Fibroblast of the aortic adventitia (primary cell): ENCODE results near the gene AUTS2. TPM values are rescaled to one million over a fixed set of nuclear protein-coding genes. Genes with fewer than 3 reads are reported as not detected.

Experiments
- DNase-seq: peaks from one replicate; pipeline ENCODE4 v3.0.0-alpha.2; 2010; ENCODE audit warnings: low read depth
- H3K4me3 ChIP-seq: 2 replicates; pipeline ENCODE4 v1.5.1; 2011; ENCODE audit warnings: low read depth, mild to moderate bottlenecking, control low read depth, low read length, moderate library complexity
- total RNA-seq: library from RNA; depleted of rRNA; stranded (reverse); fragments of >200 nt; gene quantifications from 2 replicates; pipeline ENCODE4 v1.2.3, GENCODE V29; 2012; ENCODE audit warnings: low replicate concordance
- TF ChIP-seq, protein P1 (sequence below): IDR thresholded peaks from 2 replicates; pipeline ENCODE4 v1.5.1; 2011; ENCODE audit warnings: mild to moderate bottlenecking, low read length, control low read depth, inconsistent platforms; ENCODE audit not compliant: insufficient read depth

AUTS2 gene
- total RNA-seq, 1 donor: 10.7 TPM

GRCh38 chr7:70669854-70670253 lies 1071.6 kb downstream of the AUTS2 start:
- no peak overlapping the region for H3K4me3 ChIP-seq
- DNase-seq: no peak
- TF ChIP-seq, protein P1, sequence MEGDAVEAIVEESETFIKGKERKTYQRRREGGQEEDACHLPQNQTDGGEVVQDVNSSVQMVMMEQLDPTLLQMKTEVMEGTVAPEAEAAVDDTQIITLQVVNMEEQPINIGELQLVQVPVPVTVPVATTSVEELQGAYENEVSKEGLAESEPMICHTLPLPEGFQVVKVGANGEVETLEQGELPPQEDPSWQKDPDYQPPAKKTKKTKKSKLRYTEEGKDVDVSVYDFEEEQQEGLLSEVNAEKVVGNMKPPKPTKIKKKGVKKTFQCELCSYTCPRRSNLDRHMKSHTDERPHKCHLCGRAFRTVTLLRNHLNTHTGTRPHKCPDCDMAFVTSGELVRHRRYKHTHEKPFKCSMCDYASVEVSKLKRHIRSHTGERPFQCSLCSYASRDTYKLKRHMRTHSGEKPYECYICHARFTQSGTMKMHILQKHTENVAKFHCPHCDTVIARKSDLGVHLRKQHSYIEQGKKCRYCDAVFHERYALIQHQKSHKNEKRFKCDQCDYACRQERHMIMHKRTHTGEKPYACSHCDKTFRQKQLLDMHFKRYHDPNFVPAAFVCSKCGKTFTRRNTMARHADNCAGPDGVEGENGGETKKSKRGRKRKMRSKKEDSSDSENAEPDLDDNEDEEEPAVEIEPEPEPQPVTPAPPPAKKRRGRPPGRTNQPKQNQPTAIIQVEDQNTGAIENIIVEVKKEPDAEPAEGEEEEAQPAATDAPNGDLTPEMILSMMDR: no peak

GRCh38 chr7:70670288-70670687 lies 1072.0 kb downstream of the AUTS2 start:
- TF ChIP-seq, protein P1: no peak
- H3K4me3 ChIP-seq: no peak overlapping the region
- no peak for DNase-seq

GRCh38 chr7:70673778-70674570 lies 1075.7 kb downstream of the AUTS2 start:
- no peak for DNase-seq
- no peak overlapping the region for H3K4me3 ChIP-seq
- TF ChIP-seq, protein P1: no peak

DNA sequence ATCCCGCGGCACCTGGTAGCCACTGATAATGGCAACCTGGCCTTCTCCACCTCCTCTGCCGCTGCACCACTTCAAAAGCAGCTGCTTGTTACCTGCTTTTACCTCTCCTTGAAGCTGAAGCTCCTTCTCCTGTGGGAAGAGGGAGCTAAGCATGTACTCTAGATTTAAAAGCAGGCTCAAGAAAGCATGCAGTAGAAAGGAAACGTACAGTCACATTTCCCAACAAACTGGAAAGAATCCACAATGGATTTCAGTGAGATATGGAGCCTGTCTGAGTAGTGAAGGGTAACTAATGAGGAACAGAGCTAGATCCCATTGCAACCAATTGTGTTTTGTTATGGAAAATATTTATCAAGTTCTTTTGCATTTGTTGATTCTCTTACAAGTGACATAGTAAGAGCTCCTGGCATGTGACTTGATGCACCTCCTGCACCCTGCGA lies 1076.3 kb downstream of the AUTS2 start:
- DNase-seq: peak; percentile 20
- TF ChIP-seq, protein P1: no peak
- no peak overlapping the region for H3K4me3 ChIP-seq

DNA sequence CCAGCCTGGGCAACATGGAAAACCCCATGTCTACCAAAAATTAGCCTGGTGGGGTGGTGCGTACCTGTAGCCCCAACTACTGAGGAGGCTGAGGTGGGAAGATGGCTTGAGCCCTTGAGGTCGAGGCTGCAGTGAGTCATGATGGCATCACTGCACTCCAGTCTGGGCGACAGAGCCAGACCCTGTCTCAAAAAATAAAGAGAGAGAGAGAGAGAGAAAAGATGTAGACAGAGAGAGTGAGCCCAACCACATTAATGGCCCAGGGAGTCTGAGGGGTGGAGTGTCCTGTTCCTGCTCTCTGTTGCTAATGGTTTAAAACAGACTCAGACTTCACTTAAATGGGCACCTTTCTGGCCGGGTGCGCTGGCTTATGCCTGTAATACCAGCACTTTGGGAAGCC lies 1078.0 kb downstream of the AUTS2 start:
- TF ChIP-seq, protein P1: no peak
- H3K4me3 ChIP-seq: no peak overlapping the region
- DNase-seq: no peak

DNA sequence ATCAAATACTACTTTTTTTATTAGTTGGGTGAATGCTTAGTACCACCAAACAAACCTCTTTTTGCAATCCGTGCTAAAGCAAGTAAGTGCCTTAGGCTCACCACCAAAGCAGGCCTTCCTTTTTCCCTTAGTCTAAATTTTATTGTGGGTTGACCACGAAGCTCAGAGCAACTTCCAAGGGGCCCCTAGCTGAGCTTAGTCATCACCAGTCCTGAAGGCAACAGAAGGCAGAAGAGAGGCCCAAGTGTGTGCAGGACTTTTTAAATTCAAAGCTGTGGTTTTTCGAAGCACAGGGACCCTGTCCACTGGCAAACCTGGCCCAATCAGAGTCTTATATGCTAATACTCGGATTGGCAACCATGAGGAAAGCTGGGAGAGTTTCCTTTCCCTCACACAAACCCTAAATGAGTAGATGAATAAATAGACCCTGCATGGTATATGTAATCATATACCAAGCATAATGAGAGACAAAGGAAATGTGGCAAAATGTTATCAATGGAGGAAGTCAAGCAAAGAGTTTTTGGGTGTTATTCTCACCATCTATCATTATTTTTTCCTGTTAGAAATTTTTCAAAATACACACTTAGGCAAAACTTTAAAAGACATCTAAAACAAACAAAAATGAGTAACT lies 1080.5 kb downstream of the AUTS2 start:
- peak; percentile 26 for DNase-seq
- TF ChIP-seq, protein P1: no peak
- no peak overlapping the region for H3K4me3 ChIP-seq
